Transverse colon (tissue), 4 donors: ENCODE data around the gene IL18R1. TPM values are rescaled to one million over a fixed set of nuclear protein-coding genes. Genes with fewer than 3 reads are reported as not detected.

ENCODE experiments used
- DNase-seq: peaks from one replicate; pipeline ENCODE4 v3.0.0-alpha.2; 2019
- H3K27ac ChIP-seq, 4 donors: fragments of 200-600 bp; sonication (generic); 2 replicates each; pipeline ENCODE4 v1.5.1; 2016 to 2018; ENCODE audit warnings: inconsistent platforms in 4 of 4
- H3K27me3 ChIP-seq: fragments of 200-600 bp; sonication (generic); 2 replicates; pipeline ENCODE4 v1.5.1; 2017; ENCODE audit warnings: inconsistent platforms
- H3K36me3 ChIP-seq, 4 donors: fragments of 200-600 bp; sonication (generic); 2 replicates each; pipeline ENCODE4 v1.5.1; 2017 to 2019; ENCODE audit warnings: inconsistent platforms in 4 of 4
- H3K4me1 ChIP-seq, 4 donors: fragments of 200-600 bp; sonication (generic); 2 replicates each; pipeline ENCODE4 v1.5.1; 2017 to 2020; ENCODE audit warnings: inconsistent platforms in 4 of 4
- H3K4me3 ChIP-seq, 4 donors: fragments of 200-600 bp; sonication (generic); 1 replicate in 1 of 4; 2 replicates in 3 of 4; pipeline versions ENCODE4 v1.5.1 to v1.6.1; 2017 to 2019; ENCODE audit warnings: inconsistent platforms in 4 of 4
- H3K9me3 ChIP-seq, 2 donors: fragments of 200-600 bp; sonication (generic); 2 replicates each; pipeline ENCODE4 v1.5.1; 2017 to 2019; ENCODE audit warnings: inconsistent platforms in 2 of 2
- EP300 ChIP-seq: sonication (generic); formaldehyde crosslinking; IDR thresholded peaks from one replicate; pipeline ENCODE4 v1.6.1; 2017; ENCODE audit warnings: antibody characterized with exemption, low read depth
- POLR2A ChIP-seq: fragments of 450-650 bp; IDR thresholded peaks from one replicate; pipeline ENCODE4 v1.6.1; 2016; ENCODE audit warnings: antibody characterized with exemption, mild to moderate bottlenecking, moderate library complexity
- POLR2AphosphoS5 ChIP-seq, 3 donors: sonication (generic); formaldehyde crosslinking; IDR thresholded peaks; one replicate each; pipeline ENCODE4 v1.6.1; 2016; ENCODE audit warnings: antibody characterized with exemption in 3 of 3
- WGBS, 2 donors: methylation state at CpG; one replicate each; pipeline ENCODE4 v1.1.5; 2018; ENCODE audit warnings: low coverage in 1 of 2; 5-methylcytosine and 5-hydroxymethylcytosine counted together
- in situ Hi-C, 4 donors: fragments of 200-750 bp; cut with MboI; loops; one replicate each; pipeline versions ENCODE4 v1.15.0 to v1.15.1; 2017; ENCODE audit warnings: low sequenced_read_pairs in 3 of 4, low pct_ligation_motif_present in 1 of 4, low pct_unique_long_range_greater_than_20kb in 1 of 4
- intact Hi-C: fragments of 100-400 bp; cut with DNase I; formaldehyde crosslinking; loops from one replicate; pipeline ENCODE4 v1.15.1; 2023; ENCODE audit warnings: low total_unique reads
- total RNA-seq, 4 donors: library from RNA; depleted of rRNA; stranded (reverse); fragments of >200 nt; gene quantifications; one replicate each; pipeline ENCODE4 v1.1.0, GENCODE V29; 2016
- TF ChIP-seq, protein P1 (sequence below), 5 experiments: fragments of 200-600 bp in 3 of 5; fragments of 450-650 bp in 2 of 5; sonication (generic) in 3 of 5; IDR thresholded peaks; 1 replicate in 2 of 5; 2 replicates in 3 of 5; pipeline ENCODE4 v1.5.1; 2016 to 2017; ENCODE audit warnings: antibody characterized with exemption in 5 of 5, inconsistent platforms in 3 of 5, mild to moderate bottlenecking in 2 of 5, moderate library complexity in 1 of 5

Gene IL18R1
- total RNA-seq, 4 donors from 2014 or later: 0.75 to 6.0 (median 2.8) TPM

DNA sequence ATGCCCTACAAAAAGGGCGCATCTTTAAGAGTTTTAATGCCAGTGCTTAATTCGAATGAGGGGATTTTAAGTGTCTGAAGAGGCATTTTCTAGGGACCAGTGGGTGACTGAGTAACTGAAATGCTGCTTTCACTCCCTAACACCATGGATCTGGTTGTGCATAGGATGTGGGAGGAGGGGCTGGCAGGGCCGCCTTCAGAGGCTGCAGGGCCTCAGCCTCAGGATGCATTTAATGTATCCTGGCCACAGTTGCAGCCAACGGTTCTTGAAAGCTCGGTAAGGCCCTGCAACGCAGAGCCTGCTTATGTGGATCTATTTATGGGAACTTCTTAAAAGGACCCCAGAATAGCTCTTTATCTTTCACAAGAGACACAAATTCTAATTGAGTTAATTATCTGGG is 41.6 kb downstream of the IL18R1 start:
- DNase-seq: no peak
- Histone ChIP-seq H3K4me1 (no peaks in the 10 kb centered on the region), H3K4me3 (no peak overlapping the region), H3K27ac (no peak overlapping the region), H3K9me3 (no peaks in the 10 kb centered on the region), H3K36me3 (no peaks in the 10 kb centered on the region), H3K27me3 (no peaks in the 10 kb centered on the region)
- in situ Hi-C loops (no loop called here), intact Hi-C loops (no loop called here)
- TF ChIP-seq EP300 (no peak), POLR2A (no peak), POLR2AphosphoS5 (IDR thresholded peaks at IDR 0.05) (no peak)
- TF ChIP-seq, protein P1, sequence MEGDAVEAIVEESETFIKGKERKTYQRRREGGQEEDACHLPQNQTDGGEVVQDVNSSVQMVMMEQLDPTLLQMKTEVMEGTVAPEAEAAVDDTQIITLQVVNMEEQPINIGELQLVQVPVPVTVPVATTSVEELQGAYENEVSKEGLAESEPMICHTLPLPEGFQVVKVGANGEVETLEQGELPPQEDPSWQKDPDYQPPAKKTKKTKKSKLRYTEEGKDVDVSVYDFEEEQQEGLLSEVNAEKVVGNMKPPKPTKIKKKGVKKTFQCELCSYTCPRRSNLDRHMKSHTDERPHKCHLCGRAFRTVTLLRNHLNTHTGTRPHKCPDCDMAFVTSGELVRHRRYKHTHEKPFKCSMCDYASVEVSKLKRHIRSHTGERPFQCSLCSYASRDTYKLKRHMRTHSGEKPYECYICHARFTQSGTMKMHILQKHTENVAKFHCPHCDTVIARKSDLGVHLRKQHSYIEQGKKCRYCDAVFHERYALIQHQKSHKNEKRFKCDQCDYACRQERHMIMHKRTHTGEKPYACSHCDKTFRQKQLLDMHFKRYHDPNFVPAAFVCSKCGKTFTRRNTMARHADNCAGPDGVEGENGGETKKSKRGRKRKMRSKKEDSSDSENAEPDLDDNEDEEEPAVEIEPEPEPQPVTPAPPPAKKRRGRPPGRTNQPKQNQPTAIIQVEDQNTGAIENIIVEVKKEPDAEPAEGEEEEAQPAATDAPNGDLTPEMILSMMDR (IDR thresholded peaks at IDR 0.05): no peak
- WGBS, 2 donors: 57 to 79% methylated on average over 3 to 6 of the region's 6 CpGs

DNA sequence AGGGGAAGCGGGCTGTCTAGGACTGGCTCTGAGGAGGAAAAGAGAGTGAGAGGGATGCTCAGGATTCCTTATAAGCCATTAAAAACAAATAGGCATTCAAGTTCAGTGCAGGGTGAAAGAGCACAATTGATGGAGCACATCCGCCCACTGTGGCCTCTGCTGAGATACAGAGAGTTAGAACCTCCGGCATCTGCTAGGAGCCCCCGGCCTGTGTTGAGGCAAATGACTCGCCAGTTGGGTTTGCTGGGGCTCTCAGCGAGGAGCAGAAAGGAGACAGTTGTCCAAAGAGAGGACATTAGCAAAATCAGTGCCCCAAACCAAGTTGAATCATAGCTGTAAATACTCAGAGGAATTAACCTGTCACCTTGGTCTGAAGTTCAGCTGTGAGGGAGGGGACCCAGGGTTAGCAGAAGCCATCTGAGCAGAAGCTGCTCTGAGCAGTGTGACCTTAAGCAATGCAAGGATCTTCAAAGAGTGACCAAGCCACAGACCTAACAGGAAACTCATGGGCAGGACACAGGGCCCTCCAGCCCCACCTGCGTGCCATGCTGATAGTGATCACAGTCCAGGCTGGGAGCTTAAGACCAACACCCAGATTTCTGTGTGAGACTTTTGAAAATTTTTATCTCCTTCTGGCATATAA is 44.0 kb downstream of the IL18R1 start:
- DNase-seq: no peak
- TF ChIP-seq, protein P1 (IDR thresholded peaks at IDR 0.05): no peak
- TF ChIP-seq POLR2AphosphoS5 (IDR thresholded peaks at IDR 0.05) (no peak), EP300 (no peak), POLR2A (no peak)
- no peaks in the 10 kb centered on the region for H3K4me1 ChIP-seq
- 90 to 100% methylated on average over 1 to 7 of the region's 7 CpGs for WGBS, 2 donors
- H3K27ac ChIP-seq: no peak overlapping the region
- no peak overlapping the region for H3K4me3 ChIP-seq
- H3K36me3 ChIP-seq: no peaks in the 10 kb centered on the region
- no peaks in the 10 kb centered on the region for H3K9me3 ChIP-seq
- no peaks in the 10 kb centered on the region for H3K27me3 ChIP-seq
- in situ Hi-C loops: no loop called here
- intact Hi-C loops: no loop called here

DNA sequence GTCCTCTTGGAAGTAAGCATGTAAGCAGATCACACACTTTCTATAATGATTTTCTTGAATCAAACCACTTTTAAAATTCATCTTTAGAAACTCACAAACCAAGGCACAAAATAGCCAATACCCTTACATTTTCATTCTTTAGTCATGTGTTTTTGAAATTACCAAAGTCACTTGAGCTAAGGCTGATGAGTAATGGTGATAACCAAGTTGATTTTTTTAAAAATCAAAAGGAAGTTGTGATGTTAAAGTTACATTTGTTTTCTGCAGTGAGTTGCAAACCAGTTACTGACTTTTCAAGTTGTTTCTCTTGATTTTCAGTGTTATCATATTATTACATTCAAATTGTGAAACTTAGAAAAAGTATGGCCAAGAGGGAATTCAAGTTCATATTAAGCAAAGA is 45.9 kb downstream of the IL18R1 start:
- Histone ChIP-seq H3K4me3 (no peak overlapping the region), H3K4me1 (no peaks in the 10 kb centered on the region), H3K27ac (no peak overlapping the region), H3K36me3 (no peaks in the 10 kb centered on the region), H3K9me3 (no peaks in the 10 kb centered on the region), H3K27me3 (no peaks in the 10 kb centered on the region)
- intact Hi-C loops: no loop called here
- in situ Hi-C loops: no loop called here
- no peak for DNase-seq
- TF ChIP-seq, protein P1 (IDR thresholded peaks at IDR 0.05): no peak

- 84 to 100% methylated on average over 2 of the region's 2 CpGs for WGBS, 2 donors
- intact Hi-C loops (no loop called here), in situ Hi-C loops (no loop called here)
- no peak overlapping the region for H3K27ac ChIP-seq
- no peaks in the 10 kb centered on the region for H3K4me1 ChIP-seq
- no peaks in the 10 kb centered on the region for H3K27me3 ChIP-seq
- TF ChIP-seq POLR2AphosphoS5 (IDR thresholded peaks at IDR 0.05): no peak
- TF ChIP-seq, protein P1 (IDR thresholded peaks at IDR 0.05): no peak
- no peak overlapping the region for H3K4me3 ChIP-seq
- H3K9me3 ChIP-seq: no peaks in the 10 kb centered on the region
- no peak for DNase-seq
- H3K36me3 ChIP-seq: no peaks in the 10 kb centered on the region
These were observed 46.3 kb downstream of the IL18R1 start for GRCh38 chr2:102401865-102402264.
